Neural progenitor cell (in vitro differentiated cells): Measurements from ENCODE around the gene WDR70.

Source experiments
- CTCF ChIP-seq: fragments of 200-600 bp; sonication (generic); IDR thresholded peaks from 2 replicates; pipeline ENCODE4 v1.5.1; 2017; ENCODE audit warnings: antibody characterized with exemption, mild to moderate bottlenecking
- EZH2 ChIP-seq: fragments of 200-600 bp; sonication (generic); IDR thresholded peaks from 2 replicates; pipeline ENCODE4 v1.6.1; 2017; ENCODE audit warnings: antibody characterized with exemption, mild to moderate bottlenecking, moderate library complexity
- EZH2phosphoT487 ChIP-seq: fragments of 200-600 bp; sonication (generic); IDR thresholded peaks from 2 replicates; pipeline ENCODE4 v1.6.1; 2017; ENCODE audit warnings: antibody characterized with exemption

DNA sequence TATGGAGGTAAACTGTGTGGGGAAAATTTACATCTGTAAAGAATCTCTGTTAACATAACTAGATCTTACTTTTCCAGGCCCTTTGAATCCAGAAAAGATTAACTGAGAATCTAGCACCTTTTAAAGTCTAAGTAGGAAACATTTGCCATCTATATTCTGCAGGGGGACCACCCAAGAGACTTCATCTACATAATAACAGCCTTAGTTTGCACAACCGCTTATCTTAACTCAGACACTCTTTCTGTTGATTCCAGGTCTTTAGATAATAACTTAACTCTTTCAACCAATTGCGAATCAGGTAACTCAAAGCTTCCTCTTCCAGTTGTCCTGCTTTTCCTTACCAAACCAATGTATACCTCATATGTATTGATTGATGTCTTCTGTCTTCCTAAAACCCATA is 407.3 kb downstream of the WDR70 start:
- TF ChIP-seq CTCF (no peak), EZH2 (no peak), EZH2phosphoT487 (no peak)
